IMR-90 (cell line): ENCODE measurements around the gene GRAMD1B. TPM values are rescaled to one million over a fixed set of nuclear protein-coding genes. Genes with fewer than 3 reads are reported as not detected.

Source experiments
- ATAC-seq: fragments of 200-7000 bp; cut with Tn5 transposase; 2 replicates; pipeline ENCODE4 v1.9.1; 2020; ENCODE audit warnings: low read depth, mild to moderate bottlenecking, moderate library complexity
- BruUV-seq: library from RNA; stranded (reverse); fragments of 400-500 nt; replicated peaks from 2 replicates; lab custom pipeline; 2021; lab: Mats Ljungman, UMichigan
- CTCF ChIA-PET: fragments of 300-600 bp; formaldehyde crosslinking; extraction: SDS; loops from one replicate; lab custom pipeline; 2021; ENCODE audit warnings: antibody characterized with exemption; lab: Yijun Ruan, JAX
- POLR2A ChIA-PET: fragments of 300-600 bp; sonication (Branson Sonifier 250); formaldehyde crosslinking; loops from one replicate; lab custom pipeline; 2022; ENCODE audit warnings: antibody characterized with exemption; ENCODE audit not compliant: unreplicated experiment; lab: Charles Lee
- DNase-seq: peaks from one replicate; pipeline ENCODE4 v3.0.0; 2013
- H2AFZ ChIP-seq: replicated peaks from 2 replicates; pipeline ENCODE3; 2013; ENCODE audit warnings: low read length, mild to moderate bottlenecking; ENCODE audit not compliant: poor library complexity
- H2AK5ac ChIP-seq: 2 replicates; pipeline ENCODE4 v1.6.1; 2013; ENCODE audit warnings: low read depth, low read length, inconsistent platforms
- H2AK9ac ChIP-seq: replicated peaks from 2 replicates; pipeline ENCODE3; 2013; ENCODE audit warnings: mild to moderate bottlenecking, low read depth, low read length, moderate library complexity; ENCODE audit not compliant: poor library complexity
- H2BK120ac ChIP-seq: 2 replicates; pipeline ENCODE4 v1.6.1; 2013; ENCODE audit warnings: low read depth, low read length, inconsistent platforms
- H2BK15ac ChIP-seq: 3 replicates; pipeline ENCODE4 v1.6.1; 2013; ENCODE audit warnings: low read depth, low read length, inconsistent platforms
- H2BK20ac ChIP-seq: 2 replicates; pipeline ENCODE4 v1.6.1; 2013; ENCODE audit warnings: low read depth, mild to moderate bottlenecking, inconsistent platforms, low read length, moderate library complexity
- H2BK5ac ChIP-seq: 2 replicates; pipeline ENCODE4 v1.6.1; 2013; ENCODE audit warnings: mild to moderate bottlenecking, low read depth, low read length, inconsistent platforms; ENCODE audit not compliant: poor library complexity, severe bottlenecking
- H3K14ac ChIP-seq: replicated peaks from 2 replicates; pipeline ENCODE4 v1.6.1; 2013; ENCODE audit warnings: low read depth, low read length, inconsistent platforms
- H3K18ac ChIP-seq: 2 replicates; pipeline ENCODE4 v1.6.1; 2013; ENCODE audit warnings: low read depth, low read length, control low read depth
- H3K23ac ChIP-seq: 2 replicates; pipeline ENCODE4 v1.6.1; 2013; ENCODE audit warnings: low read depth, low read length, inconsistent platforms
- H3K27ac ChIP-seq: 2 replicates; pipeline ENCODE4 v1.5.1; 2013; ENCODE audit warnings: mild to moderate bottlenecking, control low read depth, low read length; ENCODE audit not compliant: insufficient read depth
- H3K27me3 ChIP-seq: 2 replicates; pipeline ENCODE4 v1.6.1; 2013; ENCODE audit warnings: low read length; ENCODE audit not compliant: control insufficient read depth, insufficient read depth
- H3K36me3 ChIP-seq: 2 replicates; pipeline ENCODE4 v1.6.1; 2013; ENCODE audit warnings: low read length, mixed read lengths; ENCODE audit not compliant: control insufficient read depth, insufficient read depth
- H3K4ac ChIP-seq: 2 replicates; pipeline ENCODE4 v1.6.1; 2013; ENCODE audit warnings: low read depth, low read length, inconsistent platforms
- H3K4me1 ChIP-seq: 2 replicates; pipeline ENCODE4 v1.6.1; 2013; ENCODE audit warnings: low read length, mixed read lengths; ENCODE audit not compliant: control insufficient read depth, insufficient read depth
- H3K4me2 ChIP-seq: 2 replicates; pipeline ENCODE4 v1.6.1; 2013; ENCODE audit warnings: low read depth, mild to moderate bottlenecking, control low read depth, low read length, moderate library complexity
- H3K4me3 ChIP-seq: 2 replicates; pipeline ENCODE4 v1.5.1; 2013; ENCODE audit warnings: low read depth, mild to moderate bottlenecking, control low read depth, low read length, moderate library complexity; ENCODE audit not compliant: insufficient read depth
- H3K56ac ChIP-seq: 2 replicates; pipeline ENCODE4 v1.6.1; 2013; ENCODE audit warnings: low read length, inconsistent platforms; ENCODE audit not compliant: insufficient read depth; ENCODE audit errors: extremely low read depth
- H3K79me1 ChIP-seq, 2 experiments: 2 replicates each; pipeline ENCODE4 v1.6.1; 2013; ENCODE audit warnings: low read length in 2 of 2, inconsistent platforms in 1 of 2, low read depth in 1 of 2
- H3K9ac ChIP-seq: 2 replicates; pipeline ENCODE4 v1.6.1; 2013; ENCODE audit warnings: low read depth, low read length, control low read depth
- H3K9me1 ChIP-seq: 2 replicates; pipeline ENCODE4 v1.6.1; 2013; ENCODE audit warnings: low read length, inconsistent platforms; ENCODE audit not compliant: insufficient read depth
- H3K9me3 ChIP-seq: 2 replicates; pipeline ENCODE4 v1.6.1; 2013; ENCODE audit warnings: low read length; ENCODE audit not compliant: control insufficient read depth, insufficient read depth
- H4K20me1 ChIP-seq: 2 replicates; pipeline ENCODE4 v1.6.1; 2013; ENCODE audit warnings: low read length, inconsistent platforms; ENCODE audit not compliant: insufficient read depth
- H4K5ac ChIP-seq: 2 replicates; pipeline ENCODE4 v1.6.1; 2013; ENCODE audit warnings: mild to moderate bottlenecking, low read depth, low read length, control low read depth
- H4K8ac ChIP-seq, 2 experiments: 2 replicates each; pipeline ENCODE4 v1.6.1; 2013; ENCODE audit warnings: low read depth in 2 of 2, low read length in 2 of 2, control low read depth in 1 of 2, inconsistent platforms in 1 of 2
- H4K91ac ChIP-seq: 2 replicates; pipeline ENCODE4 v1.6.1; 2013; ENCODE audit warnings: low read depth, low read length, inconsistent platforms; ENCODE audit not compliant: insufficient read depth
- BHLHE40 ChIP-seq: fragments of 150-350 bp; IDR thresholded peaks from 2 replicates; pipeline ENCODE4 v1.6.1; 2016; ENCODE audit warnings: mild to moderate bottlenecking, low read depth, low read length
- CEBPB ChIP-seq: IDR thresholded peaks from 2 replicates; pipeline ENCODE4 v1.6.1; 2012; ENCODE audit warnings: low read depth, low read length, improper control_type of control experiment
- CHD1 ChIP-seq: IDR thresholded peaks from 2 replicates; pipeline ENCODE4 v1.6.1; 2012; ENCODE audit warnings: low read depth, low read length, improper control_type of control experiment
- CTCF ChIP-seq: conservative IDR thresholded peaks from 2 replicates; pipeline ENCODE4 v1.5.1; 2012; ENCODE audit warnings: mild to moderate bottlenecking, low read depth, low read length, improper control_type of control experiment
- ELK1 ChIP-seq: fragments of 150-350 bp; IDR thresholded peaks from 2 replicates; pipeline ENCODE4 v1.6.1; 2016; ENCODE audit warnings: low read depth, mild to moderate bottlenecking, low read length, moderate library complexity, borderline replicate concordance
- MAFK ChIP-seq: IDR thresholded peaks from 2 replicates; pipeline ENCODE4 v1.6.1; 2012; ENCODE audit warnings: low read depth, low read length, improper control_type of control experiment
- MAZ ChIP-seq: IDR thresholded peaks from 2 replicates; pipeline ENCODE4 v1.6.1; 2012; ENCODE audit warnings: low read depth, mild to moderate bottlenecking, low read length, improper control_type of control experiment, moderate library complexity, borderline replicate concordance
- MXI1 ChIP-seq: IDR thresholded peaks from 2 replicates; pipeline ENCODE4 v1.6.1; 2012; ENCODE audit warnings: low read depth, mild to moderate bottlenecking, low read length, moderate library complexity, borderline replicate concordance
- NFE2L2 ChIP-seq: fragments of 150-350 bp; IDR thresholded peaks from 2 replicates; pipeline ENCODE4 v1.6.1; 2016; ENCODE audit warnings: low read depth, mild to moderate bottlenecking, low read length
- POLR2A ChIP-seq: IDR thresholded peaks from 2 replicates; pipeline ENCODE4 v1.6.1; 2012; ENCODE audit warnings: mild to moderate bottlenecking, low read depth, low read length
- RAD21 ChIP-seq: IDR thresholded peaks from 2 replicates; pipeline ENCODE4 v1.6.1; 2012; ENCODE audit warnings: low read length, improper control_type of control experiment
- RCOR1 ChIP-seq: IDR thresholded peaks from 2 replicates; pipeline ENCODE4 v1.6.1; 2012; ENCODE audit warnings: mild to moderate bottlenecking, low read length, improper control_type of control experiment; ENCODE audit not compliant: insufficient replicate concordance
- RFX5 ChIP-seq: IDR thresholded peaks from 2 replicates; pipeline ENCODE4 v1.8.0; 2012; ENCODE audit warnings: low read depth, mild to moderate bottlenecking, low read length, moderate library complexity
- SMC3 ChIP-seq: fragments of 150-350 bp; IDR thresholded peaks from 2 replicates; pipeline ENCODE4 v1.6.1; 2016; ENCODE audit warnings: low read depth, mild to moderate bottlenecking, antibody characterized with exemption, low read length, moderate library complexity
- USF2 ChIP-seq: fragments of 150-350 bp; IDR thresholded peaks from 2 replicates; pipeline ENCODE4 v1.6.1; 2017; ENCODE audit warnings: mild to moderate bottlenecking, antibody characterized with exemption, low read length, low read depth
- WGBS, 2 experiments: methylation state at CpG; one replicate each; pipeline versions ENCODE4 v1.1.5 to v1.1.7; 2013; ENCODE audit warnings: missing lambda C conversion rate in 2 of 2; ENCODE audit not compliant: insufficient read length in 1 of 2; ENCODE audit errors: extremely low coverage in 2 of 2; 5-methylcytosine and 5-hydroxymethylcytosine counted together
- dilution Hi-C: fragments of 300-500 bp; cut with HindIII; formaldehyde crosslinking; loops from one replicate; pipeline ENCODE4 v1.14.3; 2018; ENCODE audit warnings: low sequenced_read_pairs; ENCODE audit not compliant: unreplicated experiment
- in situ Hi-C: fragments of 300-500 bp; cut with MboI; formaldehyde crosslinking; loops from 3 replicates; pipeline ENCODE4 v1.14.3; 2019; ENCODE audit warnings: low sequenced_read_pairs, inconsistent platforms, mixed read lengths
- intact Hi-C: fragments of 100-400 bp; cut with micrococcal nuclease; formaldehyde crosslinking; loops from 2 replicates; pipeline ENCODE4 v1.10.0; 2022
- polyA plus RNA-seq, 3 experiments: library from polyadenylated mRNA; depleted of rRNA; stranded (reverse); fragments of >200 nt; gene quantifications; 2 replicates each; pipeline ENCODE4 v1.2.3, GENCODE V29; 2012; ENCODE audit warnings: low replicate concordance in 1 of 3
- total RNA-seq: library from RNA; depleted of rRNA; stranded (reverse); fragments of >200 nt; gene quantifications from 2 replicates; pipeline ENCODE4 v1.2.3, GENCODE V29; 2012

GRAMD1B gene
- total and polyA plus RNA-seq, 2 of the 4 experiments (the other 2 are of a cell fraction): 7.1 to 7.2 TPM

GRCh38 chr11:123544631-123545375 is 114.7 kb downstream of the GRAMD1B start:
- Histone ChIP-seq H3K27ac (no peak overlapping the region), H3K36me3 (no peaks in the 10 kb centered on the region), H4K8ac (no peak overlapping the region), H3K4me3 (no peak overlapping the region), H4K20me1 (peaks cover 8% of the 10 kb centered on the region; the same call in 1 of the 2 replicates), H2AK9ac (peak overlapping the region; percentile 91), H2BK5ac (peak overlapping the region; percentile 19), H3K4ac (peak overlapping the region; percentile 20; the same call in 1 of the 2 replicates), H2BK20ac (no peak overlapping the region), H2AK5ac (peak overlapping the region; percentile 74; the same call in 1 of the 2 replicates), H3K14ac (no peak overlapping the region; the same call in 1 of the 2 replicates), H3K4me1 (peaks cover 16% of the 10 kb centered on the region), H2AFZ (peak overlapping the region; percentile 44), H3K9me3 (no peaks in the 10 kb centered on the region), H2BK120ac (no peak overlapping the region), H3K79me1 (peaks cover 32 to 42% of the 10 kb centered on the region in 2 experiments; a peak in 3 of 4 replicates), H2BK15ac (no peak overlapping the region), H4K5ac (no peak overlapping the region), H3K9ac (no peak overlapping the region), H3K56ac (0 out of 2 replicates have a peak overlapping the region, but pooled peaks have one; percentile 10), H3K27me3 (no peaks in the 10 kb centered on the region), H3K4me2 (no peak overlapping the region), H3K9me1 (peaks cover 21% of the 10 kb centered on the region), H4K91ac (no peak overlapping the region), H3K18ac (no peak overlapping the region), H3K23ac (no peak overlapping the region)
- WGBS, 2 experiments: 31% methylated on average over 2 of the region's 16 CpGs; no CpG with 5 or more reads in 1 of the 2 experiments
- no peak for DNase-seq
- in situ Hi-C loops: no loop called here
- ChIA-PET POLR2A (no interaction called here), CTCF (no interaction called here)
- ATAC-seq: no peak
- intact Hi-C loops: no loop called here
- dilution Hi-C loops: no loop called here
- BruUV-seq: no TSS peak
- TF ChIP-seq CHD1: no peak
- TF ChIP-seq ELK1: no peak
- TF ChIP-seq NFE2L2: no peak
- TF ChIP-seq POLR2A: no peak
- no peak for TF ChIP-seq MAZ
- TF ChIP-seq USF2: no peak
- no peak for TF ChIP-seq RFX5
- no peak for TF ChIP-seq SMC3
- TF ChIP-seq BHLHE40: no peak
- TF ChIP-seq CTCF: no peak
- TF ChIP-seq RAD21: no peak
- TF ChIP-seq MXI1: no peak
- TF ChIP-seq MAFK: no peak
- no peak for TF ChIP-seq CEBPB
- no peak for TF ChIP-seq RCOR1
